Measurements from ENCODE around the gene IL10RA.

Gene IL10RA

GRCh38 chr11:118017631-118018315 is 31.6 kb downstream of the IL10RA start:
- no peak for TF ChIP-seq CTCF (IDR thresholded peaks at IDR 0.05; ENCODE audit: low read depth, low read length)
- no peak for DNase-seq (ENCODE audit: extremely low read depth, low read depth)

DNA sequence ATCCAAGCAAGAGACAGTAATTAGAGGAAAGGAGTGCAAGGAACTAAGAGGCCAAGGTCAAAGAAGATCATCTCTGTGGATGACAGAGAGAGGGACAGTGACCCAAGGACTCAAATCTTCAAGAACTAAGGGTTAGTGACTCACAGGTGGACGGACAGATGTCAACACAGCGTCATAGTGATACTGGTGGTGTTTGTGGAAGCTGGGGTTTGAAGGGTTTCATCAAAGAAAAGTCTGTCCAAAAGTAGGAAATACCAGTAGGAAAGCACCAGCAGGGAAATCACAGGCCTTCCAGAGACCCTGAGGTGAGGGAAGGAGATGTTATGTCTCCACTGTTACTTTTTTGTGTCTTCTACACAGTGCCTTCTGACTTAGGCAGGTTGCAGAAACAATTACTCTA is 32.2 kb downstream of the IL10RA start:
- DNase-seq (ENCODE audit: extremely low read depth, low read depth), result no peak
- no peak for TF ChIP-seq CTCF (IDR thresholded peaks at IDR 0.05; ENCODE audit: low read depth, low read length)

- TF ChIP-seq CTCF (IDR thresholded peaks at IDR 0.05; ENCODE audit: low read depth, low read length), result no peak
- DNase-seq (ENCODE audit: extremely low read depth, low read depth), result no peak
Observed at GRCh38 chr11:118021146-118021545, 35.0 kb downstream of the IL10RA start.

DNA sequence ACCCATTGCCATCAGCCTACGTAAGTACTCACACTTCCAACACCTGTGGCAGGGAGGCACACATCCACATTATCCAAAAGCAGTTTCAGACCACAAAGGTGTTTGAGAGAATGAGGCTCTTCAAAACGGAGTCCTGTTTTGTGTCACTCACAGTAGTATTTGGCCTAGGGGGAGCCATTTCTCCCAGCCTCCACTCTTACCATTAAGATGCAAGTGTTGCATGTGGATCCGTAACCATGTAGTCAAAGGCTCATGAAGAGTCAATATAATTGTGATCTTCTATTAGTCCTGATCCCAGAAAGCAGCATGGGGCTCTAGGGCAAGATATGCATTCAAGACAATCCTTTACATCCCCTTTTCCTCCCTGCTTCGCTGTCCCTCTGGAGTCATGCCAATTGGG is 41.5 kb downstream of the IL10RA start:
- no peak for DNase-seq (ENCODE audit: extremely low read depth, low read depth)
- no peak for TF ChIP-seq CTCF (IDR thresholded peaks at IDR 0.05; ENCODE audit: low read depth, low read length)

DNA sequence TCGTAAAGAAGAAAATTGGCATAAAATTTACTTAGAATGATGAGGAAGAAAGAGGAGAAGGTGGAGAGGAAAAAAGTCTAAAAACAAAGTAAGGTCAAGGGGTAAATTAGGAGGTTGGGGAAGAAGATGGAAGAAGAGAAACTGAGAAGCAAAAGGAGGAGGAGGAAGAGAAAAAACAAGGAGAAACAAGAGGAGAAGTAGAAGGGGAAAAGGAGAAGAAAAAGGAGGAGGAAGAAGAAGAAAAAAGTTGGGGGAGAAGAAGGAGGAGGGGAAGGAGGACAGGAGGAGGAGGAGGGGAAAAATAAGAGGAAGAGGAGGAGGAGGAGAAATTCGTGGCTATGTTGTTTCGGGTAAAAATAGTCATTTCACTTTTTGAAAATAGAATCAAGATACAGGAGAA is 42.4 kb downstream of the IL10RA start:
- no peak for TF ChIP-seq CTCF (IDR thresholded peaks at IDR 0.05; ENCODE audit: low read depth, low read length)

GRCh38 chr11:118033443-118033842 is 47.2 kb downstream of the IL10RA start:
- TF ChIP-seq CTCF (IDR thresholded peaks at IDR 0.05; ENCODE audit: low read depth, low read length), result no peak
- no peak for DNase-seq (ENCODE audit: extremely low read depth, low read depth)

More for the DNA sequence above, 42.4 kb downstream of the IL10RA start:
- DNase-seq (ENCODE audit: extremely low read depth, low read depth), result no peak

- TF ChIP-seq CTCF (IDR thresholded peaks at IDR 0.05; ENCODE audit: low read depth, low read length), result no peak
- DNase-seq (ENCODE audit: extremely low read depth, low read depth), result no peak
Observed at GRCh38 chr11:118042141-118042540, 55.9 kb downstream of the IL10RA start.

Data from AG09319 (cell line).